GM19455 (cell line): Measurements from ENCODE around the gene KCNJ15.
"Not testable (repeated sequence)": the region's sequence is repeated elsewhere in the genome, so short reads cannot be mapped to it uniquely, and the experiment has no call there.

Experiments used
- ATAC-seq: cut with Tn5 transposase; IDR thresholded peaks from one replicate; pipeline ENCODE4 v1.9.1; 2021; ENCODE audit not compliant: unreplicated experiment

KCNJ15 gene

GRCh38 chr21:38244407-38244787, 12.4 kb upstream of the KCNJ15 start:
- ATAC-seq: no peak

- ATAC-seq: no peak
Observed at GRCh38 chr21:38244885-38245869, 11.6 kb upstream of the KCNJ15 start.

- ATAC-seq: no peak
Observed at GRCh38 chr21:38246511-38246910, 10.3 kb upstream of the KCNJ15 start.

GRCh38 chr21:38247054-38247453, 9.7 kb upstream of the KCNJ15 start:
- ATAC-seq: not testable (repeated sequence)

- no peak for ATAC-seq
Observed at GRCh38 chr21:38247738-38248510, 8.9 kb upstream of the KCNJ15 start.

GRCh38 chr21:38249256-38249655, 7.5 kb upstream of the KCNJ15 start:
- no peak for ATAC-seq

- no peak for ATAC-seq
Observed at GRCh38 chr21:38249696-38250278, 7.0 kb upstream of the KCNJ15 start.

GRCh38 chr21:38250991-38251418, 5.8 kb upstream of the KCNJ15 start:
- no peak for ATAC-seq

- ATAC-seq: no peak
Observed at GRCh38 chr21:38254970-38255369, 1.8 kb upstream of the KCNJ15 start.

GRCh38 chr21:38255571-38256117, 1.1 kb upstream of the KCNJ15 start:
- ATAC-seq: no peak

GRCh38 chr21:38257667-38258066, 876 bp downstream of the KCNJ15 start:
- ATAC-seq: no peak

GRCh38 chr21:38258521-38259485, 2.0 kb downstream of the KCNJ15 start:
- no peak for ATAC-seq

GRCh38 chr21:38259665-38260064, 2.9 kb downstream of the KCNJ15 start:
- ATAC-seq: no peak

- ATAC-seq: no peak
Observed at GRCh38 chr21:38260426-38260825, 3.6 kb downstream of the KCNJ15 start.

GRCh38 chr21:38261851-38262250, 5.1 kb downstream of the KCNJ15 start:
- ATAC-seq: no peak

- ATAC-seq: no peak
Observed at GRCh38 chr21:38263493-38263892, 6.7 kb downstream of the KCNJ15 start.

- no peak for ATAC-seq
Observed at GRCh38 chr21:38264571-38264970, 7.8 kb downstream of the KCNJ15 start.

GRCh38 chr21:38265166-38265565, 8.4 kb downstream of the KCNJ15 start:
- ATAC-seq: no peak

GRCh38 chr21:38266732-38267131, 9.9 kb downstream of the KCNJ15 start:
- ATAC-seq: no peak

GRCh38 chr21:38267136-38267755, 10.5 kb downstream of the KCNJ15 start:
- no peak for ATAC-seq
